NCI-H1436 treated with DMSO at 0.1 percent for 48 hours (cell line): ENCODE results near the gene SKAP1.

ENCODE experiments used
- DNase-seq: peaks from one replicate; lab custom pipeline; 2025; lab: John Stamatoyannopoulos, UW

Gene SKAP1

DNA sequence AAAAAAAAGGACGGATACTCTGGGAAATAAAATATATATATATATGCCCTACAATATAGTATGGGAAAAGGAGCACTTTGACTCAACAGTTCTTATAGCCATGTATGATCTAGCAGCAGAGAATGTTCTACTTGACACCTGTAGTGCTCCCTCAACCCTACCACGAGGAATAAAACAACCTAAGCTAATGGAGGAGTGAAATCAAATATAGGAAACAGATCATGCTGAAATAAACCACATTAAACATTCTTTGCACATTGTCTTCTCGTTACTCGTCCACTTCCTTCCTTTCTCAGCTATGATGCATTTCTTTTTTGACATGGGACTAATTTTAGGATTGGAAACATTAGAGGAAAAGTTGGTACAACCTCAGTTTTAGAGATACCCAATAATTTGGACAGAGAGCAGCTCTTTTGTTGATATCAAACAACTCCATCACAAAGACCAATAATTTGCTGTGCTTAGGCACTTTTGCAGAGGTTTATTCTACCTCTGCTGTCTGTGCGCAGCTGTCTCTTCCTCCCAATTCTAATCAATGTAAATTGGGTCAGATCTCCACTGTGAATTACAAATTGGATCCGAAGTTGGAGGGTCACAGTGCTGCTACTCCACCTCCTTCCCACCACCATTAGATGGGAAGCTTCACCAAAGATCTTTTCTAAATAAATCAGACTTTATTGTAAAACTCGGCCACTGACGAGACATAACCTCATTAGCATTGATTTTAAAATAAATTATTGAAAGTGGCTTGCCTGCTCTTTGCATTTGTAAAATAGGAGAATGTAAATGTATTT is 256.6 kb downstream of the SKAP1 start:
- DNase-seq: no peak

DNA sequence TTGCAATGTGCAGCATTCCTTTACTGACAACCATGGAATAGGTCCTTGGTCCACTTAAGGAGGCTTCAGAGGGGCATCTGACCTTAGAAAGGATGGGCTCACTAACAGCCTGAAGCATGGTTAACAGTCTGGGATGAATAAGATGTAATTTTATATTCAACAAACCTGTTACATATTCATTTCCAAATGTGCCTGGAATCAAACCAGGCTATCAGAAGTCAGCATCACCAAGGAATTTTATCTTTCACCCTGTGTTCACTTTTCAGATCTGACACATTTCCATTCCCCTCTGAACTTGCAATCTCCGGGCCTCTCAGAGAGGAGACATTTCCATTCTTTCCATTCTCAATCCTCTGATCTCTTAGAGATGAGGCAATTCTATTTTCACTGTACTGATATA is 260.1 kb downstream of the SKAP1 start:
- no peak for DNase-seq

DNA sequence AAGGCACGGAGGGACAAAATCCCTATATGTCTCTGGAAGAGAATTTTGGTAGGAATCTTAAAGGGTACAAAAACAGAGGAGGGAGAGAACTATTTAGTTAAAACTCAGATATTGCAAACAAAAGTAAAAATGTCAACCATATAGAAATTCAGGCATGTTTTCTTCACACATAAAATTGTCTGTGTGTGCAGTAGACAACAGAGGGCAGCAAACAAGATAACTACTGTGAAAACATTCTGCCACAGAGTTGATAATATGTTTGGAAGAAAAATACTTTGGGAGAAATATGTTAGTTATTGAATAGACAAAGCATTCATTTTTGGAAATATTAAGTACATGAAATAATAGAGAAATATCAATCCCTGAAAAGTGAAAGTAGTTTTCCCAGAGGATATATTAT is 266.2 kb downstream of the SKAP1 start:
- no peak for DNase-seq

DNA sequence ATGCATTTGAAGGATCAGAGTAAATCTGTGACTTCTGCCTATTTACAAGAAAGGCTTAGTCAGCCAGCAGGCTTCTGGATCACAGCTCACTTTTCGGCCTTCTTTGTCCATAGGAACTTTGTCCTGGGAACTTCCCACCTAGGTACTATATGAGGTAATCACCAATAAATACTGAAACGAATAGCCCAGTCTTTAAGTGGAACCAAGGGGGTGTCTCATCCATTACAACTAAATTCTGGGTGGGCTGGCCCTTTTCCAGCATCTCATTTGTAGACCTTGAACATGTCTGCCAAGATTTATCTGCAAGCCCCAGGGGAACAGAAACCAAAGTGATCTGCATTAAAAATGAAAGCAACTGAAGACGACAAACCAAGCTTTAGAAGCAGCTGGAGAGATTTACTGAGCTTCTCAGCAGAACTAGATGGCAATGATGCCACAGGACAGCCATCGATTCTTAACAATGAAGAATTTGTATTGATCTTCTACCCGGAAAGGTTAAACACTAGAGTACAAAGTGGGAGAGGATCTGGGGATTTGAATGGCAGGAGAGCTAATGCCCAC is 267.0 kb downstream of the SKAP1 start:
- DNase-seq: peak; percentile 8

DNA sequence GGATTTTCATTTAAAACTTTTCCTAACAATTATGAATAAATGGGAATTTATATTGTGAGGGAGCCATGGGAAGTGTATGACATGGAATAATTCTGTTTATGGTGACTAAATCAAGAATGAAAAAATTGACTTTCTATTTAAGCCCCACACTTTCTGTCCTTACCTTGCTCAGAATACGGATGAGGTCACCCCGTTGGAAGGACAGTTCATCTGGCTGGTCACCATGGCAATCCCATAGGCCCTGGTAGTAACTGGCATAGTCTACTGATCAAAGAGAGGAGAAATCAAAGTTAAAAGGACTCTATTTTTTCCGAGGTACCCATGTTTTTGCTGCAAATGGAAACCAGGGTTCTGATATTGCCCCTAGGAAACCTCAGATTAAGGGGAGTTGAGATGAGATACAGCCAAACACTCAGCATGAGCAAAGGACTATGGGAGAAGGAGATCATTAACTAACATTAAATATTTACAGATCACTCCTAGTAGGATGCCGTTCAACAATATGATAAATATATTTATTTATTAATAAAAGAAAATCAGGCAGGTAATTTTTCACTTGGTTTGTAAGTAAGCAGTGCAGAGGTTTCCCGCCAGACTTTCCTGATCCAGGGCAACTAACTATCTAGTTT is 267.6 kb downstream of the SKAP1 start:
- no peak for DNase-seq

DNA sequence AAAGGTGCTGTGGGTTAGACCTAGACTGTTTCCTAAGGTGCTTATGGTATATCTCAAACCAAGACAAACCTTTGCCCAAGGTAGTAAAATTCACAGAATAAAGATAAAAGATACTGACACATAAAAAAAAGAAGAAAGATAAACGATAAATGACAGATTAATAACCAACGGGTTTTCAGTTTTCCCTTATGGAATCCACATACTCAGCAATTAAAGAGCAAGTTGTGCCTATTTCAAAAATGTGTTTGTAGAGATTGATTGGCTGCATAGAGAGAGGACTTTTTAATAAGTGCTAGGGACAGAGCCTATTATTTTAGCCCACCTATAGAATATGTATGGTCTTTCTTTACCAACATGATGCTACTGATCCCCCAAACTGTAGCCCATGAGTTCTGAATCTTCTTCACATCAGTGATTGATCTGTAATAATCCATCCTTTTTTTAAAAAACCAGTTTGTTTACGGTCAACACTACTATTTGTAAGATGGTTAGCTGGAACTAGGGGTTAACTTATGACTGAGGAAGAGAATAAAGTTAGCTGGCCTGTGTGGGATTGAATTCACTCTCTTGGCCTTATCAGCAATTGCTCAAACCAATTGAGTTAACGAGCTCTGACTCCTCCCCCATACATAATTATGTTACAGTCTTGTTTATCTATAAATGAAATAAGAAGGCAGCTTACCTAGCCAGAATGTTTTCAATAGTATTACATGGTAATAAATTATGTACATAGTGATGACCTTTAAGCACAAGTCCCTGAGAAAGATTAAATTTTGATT is 268.7 kb downstream of the SKAP1 start:
- no peak for DNase-seq

DNA sequence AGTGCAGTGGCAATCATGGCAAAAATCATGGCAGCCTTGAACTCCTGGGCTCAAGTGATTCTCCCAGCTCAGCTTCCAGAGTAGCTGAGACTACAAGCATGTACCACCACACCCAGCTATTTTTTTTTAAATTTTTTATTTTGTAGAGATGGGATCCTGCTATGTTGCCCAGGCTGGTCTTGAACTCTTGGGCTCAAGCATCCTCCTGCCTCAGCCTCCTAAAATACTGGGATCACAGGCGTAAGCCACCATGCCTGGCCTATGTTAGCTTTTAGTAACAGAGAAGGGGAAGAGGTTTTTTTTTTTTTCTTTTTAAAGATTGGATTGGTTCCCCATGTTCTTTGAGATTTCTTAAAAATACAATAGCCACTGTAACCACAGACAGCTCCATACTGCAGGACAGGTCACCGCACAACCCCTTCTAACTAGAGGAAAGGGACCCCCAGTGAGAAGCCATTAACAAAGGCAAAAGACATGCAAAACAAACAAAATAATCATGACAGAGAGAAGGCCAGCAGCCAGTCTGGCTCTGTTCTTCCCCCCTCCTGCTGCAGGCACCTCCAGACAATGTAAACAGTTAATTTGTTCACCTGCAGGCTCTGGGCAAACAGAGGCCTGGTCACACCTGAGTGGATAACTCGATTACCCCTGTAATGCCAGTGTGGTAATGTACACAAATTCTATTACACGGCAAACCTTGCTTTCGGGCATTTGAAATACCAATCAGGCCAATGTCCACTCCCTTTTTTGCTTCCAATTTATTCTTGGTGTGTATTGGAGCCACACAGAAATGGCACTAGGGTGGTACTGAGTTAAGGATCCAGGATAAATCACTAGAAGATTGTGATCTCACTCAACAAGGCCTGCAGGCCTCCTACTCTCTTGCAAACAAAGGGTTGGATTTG is 269.6 kb downstream of the SKAP1 start:
- no peak for DNase-seq

DNA sequence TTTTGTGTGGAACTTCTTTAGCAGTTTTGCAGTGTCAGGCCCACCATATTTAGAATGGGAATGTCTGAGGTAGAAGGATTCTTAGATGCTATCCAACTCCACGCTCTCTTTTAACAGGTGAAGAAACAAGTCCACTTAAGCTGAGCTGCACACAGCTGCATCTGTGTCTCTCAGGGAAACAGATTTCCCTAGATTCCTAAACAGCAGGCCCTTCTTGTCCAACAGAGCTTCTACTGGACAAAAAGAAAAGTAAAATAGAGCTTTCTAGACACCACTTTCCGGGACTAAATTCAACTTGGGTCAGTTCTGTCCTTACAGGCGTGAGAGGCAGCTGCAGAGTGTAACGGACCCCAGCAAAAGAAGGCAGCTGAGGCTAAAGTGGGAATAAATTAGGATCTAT is 270.8 kb downstream of the SKAP1 start:
- DNase-seq: no peak

DNA sequence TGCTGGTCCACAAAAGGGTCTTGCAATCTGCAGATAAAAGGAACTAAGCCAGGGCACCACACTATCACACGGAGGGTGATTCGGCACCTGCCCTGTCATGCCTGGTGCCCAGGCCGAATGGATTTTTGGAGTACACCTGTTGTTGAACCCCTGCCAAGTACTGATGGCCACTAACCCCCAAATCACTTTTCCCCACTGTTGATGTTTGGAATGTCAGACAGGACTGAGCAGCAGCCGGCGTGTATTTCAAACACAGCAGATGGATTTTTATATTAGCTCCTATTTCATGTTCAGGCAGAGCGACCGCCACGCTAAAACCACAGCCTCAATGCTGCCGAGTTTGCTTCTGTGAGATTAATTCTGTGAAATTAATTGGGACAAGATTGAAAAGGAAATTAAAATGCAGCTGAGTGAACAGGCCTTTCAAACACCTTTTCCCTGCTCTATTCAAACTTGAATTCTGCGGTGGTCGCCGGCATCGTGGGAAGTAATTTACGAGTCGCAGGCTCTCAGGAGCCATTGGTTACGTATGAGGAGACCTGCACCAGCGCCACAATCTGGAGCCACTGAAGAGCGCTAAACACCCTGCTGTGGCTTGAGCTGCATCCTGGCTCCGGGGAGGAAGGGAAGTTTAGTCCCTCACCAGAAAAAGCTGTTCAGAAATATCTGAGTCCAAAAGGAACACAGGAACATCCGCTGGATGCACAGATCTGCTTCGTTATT is 274.0 kb downstream of the SKAP1 start:
- no peak for DNase-seq

DNA sequence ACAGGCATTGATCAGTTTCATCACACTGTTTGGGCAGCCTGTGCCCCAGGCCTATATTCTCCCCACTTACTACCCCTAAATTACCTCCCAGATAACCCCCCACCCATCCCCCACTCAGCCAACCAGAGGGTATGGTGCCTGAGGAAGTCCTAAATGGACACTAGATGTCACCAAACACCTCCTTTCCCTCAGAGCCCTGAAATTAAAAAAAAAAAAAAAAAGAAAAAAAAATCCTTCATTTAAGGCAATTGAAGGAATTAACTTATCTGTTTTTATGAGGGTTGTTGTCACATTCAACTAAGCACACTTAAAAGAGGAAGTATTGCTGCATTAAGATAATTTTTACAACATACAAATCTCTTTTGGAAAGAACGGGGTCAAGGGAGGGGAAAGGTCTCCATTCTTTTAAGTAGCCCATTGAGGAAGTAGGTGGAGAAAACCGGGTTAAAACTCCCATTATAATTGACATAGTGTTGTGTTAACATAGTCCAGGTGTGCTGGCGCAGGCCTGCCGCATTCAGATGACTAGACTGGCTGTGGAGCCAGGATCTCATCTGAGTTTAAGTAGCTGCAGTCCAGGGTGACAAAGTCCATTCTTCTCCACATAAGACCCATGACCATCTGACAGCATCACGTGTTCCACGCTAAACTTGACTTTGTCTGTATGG is 276.2 kb downstream of the SKAP1 start:
- DNase-seq: no peak

DNA sequence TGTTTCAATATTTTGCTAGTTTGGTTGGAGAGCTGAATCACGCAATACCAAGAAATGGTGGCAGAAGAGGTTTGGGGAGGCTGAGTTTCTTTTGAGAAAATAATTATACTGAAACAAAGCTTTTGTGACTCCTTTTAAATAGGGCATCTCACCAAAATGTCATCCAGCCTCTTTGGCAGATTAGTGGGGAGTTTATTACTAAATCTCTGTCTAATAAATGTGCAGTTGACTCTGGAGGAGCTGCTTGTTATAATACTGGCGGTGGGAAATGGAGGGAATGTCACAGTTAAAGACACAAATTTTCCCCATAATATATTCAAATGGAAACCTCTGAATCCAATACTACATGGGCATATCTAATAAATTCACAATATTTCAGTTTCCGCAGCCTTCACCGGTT is 277.7 kb downstream of the SKAP1 start:
- no peak for DNase-seq

DNA sequence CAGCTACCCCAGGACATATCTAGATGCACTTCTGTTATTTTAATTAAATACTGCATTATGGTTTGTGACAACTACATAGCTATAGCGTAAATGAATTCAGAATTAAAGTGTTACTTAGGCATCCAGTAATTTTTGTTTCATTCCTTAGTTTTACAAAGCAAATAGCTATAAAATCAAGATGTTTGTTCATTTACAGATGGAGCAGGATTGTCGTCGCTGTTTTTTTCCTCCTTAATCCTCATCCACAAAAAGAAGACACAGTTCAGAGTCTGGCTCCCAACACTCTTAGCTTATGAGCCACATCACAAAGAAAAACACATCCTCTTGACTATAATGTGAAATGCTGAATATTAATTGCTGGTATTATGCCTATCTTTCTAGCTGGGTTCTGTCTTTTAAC is 278.8 kb downstream of the SKAP1 start:
- DNase-seq: no peak

DNA sequence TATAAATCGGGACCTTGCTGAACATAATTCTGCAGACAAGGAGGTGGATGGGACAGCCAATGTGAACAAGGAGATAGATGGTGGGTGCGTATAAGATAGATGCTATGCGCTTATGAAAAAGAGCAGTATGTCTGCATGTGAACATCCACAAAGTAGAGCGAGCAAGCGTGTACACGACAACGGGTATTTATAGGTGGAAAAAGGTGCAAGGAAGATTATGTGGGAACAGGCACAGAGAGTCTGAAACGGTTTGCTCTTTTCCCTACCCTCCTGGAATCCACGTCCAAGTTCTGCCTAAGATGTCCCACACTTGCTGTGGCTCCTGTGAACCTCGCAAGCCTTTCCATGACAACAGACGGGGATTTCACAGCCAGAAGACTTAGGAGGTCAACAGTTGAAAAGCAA is 279.4 kb downstream of the SKAP1 start:
- DNase-seq: no peak

DNA sequence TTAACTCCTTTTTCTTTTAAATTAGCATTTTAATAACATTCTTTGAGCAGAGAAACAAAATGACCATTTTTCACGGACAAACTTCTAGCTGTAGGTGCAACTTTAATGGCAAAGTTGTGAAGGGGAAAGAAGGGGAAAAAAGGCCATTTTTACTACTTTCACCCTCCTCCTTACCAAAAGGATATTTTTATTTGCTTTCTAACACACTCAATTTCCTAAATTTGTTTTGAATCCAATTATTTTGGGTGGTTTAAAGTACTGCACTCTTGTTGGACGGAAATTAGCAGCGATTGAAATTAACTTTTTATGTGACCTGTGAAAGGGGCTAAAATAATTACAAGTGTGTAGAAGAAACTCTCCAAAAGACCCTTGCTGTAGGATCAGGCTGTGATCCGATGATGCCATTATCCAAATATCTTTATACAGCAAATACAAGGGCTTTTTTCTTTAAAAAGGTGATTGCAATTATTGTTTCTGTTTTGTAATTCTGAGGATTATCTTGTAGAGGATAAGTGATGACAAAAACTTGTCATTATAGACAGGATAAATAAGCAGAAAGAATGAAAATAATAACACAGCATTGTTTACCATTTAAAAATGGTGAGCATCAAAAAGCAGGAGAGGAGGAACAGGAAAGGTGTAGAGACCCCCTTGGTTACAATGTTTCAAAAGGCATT is 280.1 kb downstream of the SKAP1 start:
- no peak for DNase-seq

DNA sequence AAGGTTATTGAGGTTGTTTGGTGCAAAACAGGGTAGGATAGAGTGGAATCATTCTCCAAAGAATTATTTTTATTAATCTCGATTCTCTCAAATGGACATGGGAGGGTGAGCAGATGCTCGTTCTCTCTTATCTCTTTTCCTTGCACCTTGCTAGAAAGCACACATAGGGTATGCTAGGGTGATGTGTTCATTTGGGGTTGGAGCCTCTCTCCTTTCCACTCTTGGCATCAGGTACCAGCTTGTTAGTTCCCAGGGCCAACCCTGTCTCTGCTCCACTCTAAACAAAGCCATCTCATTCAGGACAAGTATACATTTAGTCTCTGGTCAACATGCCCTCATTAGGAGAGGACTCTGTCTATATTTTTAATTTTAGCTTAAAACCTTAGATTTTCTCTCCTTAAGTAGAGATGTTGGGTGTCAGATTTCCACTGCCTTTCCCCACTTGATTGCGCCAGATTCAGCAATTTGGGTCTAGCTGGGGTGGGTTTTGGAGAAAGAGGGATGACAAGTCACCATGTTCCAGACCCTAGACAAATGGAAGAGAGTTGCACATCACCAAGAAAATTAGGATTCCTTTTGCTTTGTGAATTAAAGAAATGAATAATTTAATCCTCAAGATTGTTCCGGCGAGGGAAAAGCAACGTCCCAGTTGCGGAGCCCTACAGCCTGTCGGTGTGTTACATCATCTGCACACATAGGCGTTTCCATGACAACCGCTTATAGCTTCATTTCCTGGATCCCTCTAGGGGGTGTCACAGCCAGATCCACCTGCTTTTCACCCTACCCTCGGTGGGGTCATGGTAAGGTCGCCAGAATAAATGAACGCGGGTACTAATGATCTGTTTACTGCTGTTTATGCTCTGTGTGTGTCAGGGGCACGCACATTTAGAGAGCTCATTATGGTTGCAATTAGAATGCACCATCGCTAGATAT is 280.9 kb downstream of the SKAP1 start:
- peak; percentile 57 for DNase-seq

DNA sequence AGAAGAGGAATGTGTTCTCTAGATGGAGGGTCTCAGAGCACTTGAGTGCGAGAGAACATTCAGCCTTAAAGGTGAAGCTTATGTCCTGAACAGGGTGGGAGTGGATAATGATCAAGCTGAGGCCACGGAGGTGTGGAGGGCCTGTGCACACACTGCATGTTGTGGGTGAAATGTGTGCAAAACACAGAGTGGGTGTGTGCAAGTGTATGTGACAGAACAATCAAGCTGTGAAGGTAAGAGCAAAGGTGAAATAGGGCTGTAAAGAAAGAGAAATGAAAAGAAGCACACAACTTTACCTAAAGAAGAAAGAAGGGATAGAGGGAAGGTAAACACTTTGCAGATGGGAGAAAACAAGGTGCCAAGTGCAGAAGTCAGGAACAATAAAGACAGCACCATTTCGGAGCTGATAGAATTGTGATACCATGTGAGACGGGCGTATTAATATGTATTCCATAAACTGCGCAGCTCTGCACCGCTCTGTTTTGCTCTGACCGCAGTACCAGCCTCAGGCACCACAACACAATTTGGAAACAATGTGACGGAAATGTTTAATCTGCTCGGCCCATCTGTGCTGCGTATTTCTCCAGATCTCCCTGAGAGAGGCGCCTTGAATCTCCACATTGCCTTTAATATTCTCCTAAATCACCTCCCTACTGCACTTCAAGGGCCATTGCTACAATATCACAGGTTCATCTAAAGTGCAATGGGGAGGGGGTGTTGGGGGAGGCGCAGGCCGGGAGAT is 281.8 kb downstream of the SKAP1 start:
- no peak for DNase-seq

DNA sequence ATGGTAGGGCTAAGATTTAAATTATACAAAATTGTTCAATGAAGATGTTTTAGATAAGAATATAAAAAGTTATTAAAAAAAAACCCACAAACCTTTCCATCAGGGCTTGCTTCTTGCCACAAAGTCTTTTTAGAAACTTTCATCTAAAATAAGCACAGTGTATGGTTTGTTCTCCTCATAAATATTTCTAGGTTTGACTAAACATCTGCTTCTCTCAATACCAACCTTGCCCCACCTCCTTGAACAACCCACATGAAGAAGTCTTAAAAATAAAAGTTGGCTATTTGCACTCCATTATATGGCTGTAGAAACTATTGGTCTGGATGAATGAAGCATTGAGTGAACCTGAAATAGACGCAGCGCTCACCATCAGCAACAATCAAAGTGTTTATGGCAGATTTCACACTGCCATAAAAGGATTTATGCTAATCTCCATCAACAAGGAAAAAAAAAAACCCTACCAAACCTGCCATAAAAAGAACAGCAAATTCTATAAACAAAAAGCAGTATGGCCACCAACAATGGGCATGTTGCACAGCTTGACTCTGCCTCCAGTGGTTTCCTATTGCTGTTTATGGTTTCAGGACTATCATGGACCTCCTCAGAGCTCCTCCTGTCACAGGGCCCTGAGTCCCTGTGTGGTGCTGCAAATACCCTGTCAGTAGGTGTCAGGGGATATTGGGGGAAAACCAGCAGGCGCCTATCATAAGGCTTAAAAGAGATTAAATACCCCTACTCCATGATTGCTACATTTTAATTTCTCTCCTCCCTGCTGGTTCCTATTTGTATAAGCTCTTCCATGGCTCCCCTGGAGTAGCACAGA is 284.8 kb downstream of the SKAP1 start:
- no peak for DNase-seq
